Measurements from ENCODE around the gene HK1.

GRCh38 chr10:69384320-69384719 lies 106.0 kb downstream of the HK1 start:
- TF ChIP-seq POLR2A (IDR thresholded peaks at IDR 0.05): no peak
- TF ChIP-seq CTCF (IDR thresholded peaks at IDR 0.05): no peak

Data from adrenal gland (tissue), 5 donors.